GM10847 (cell line): ENCODE measurements around the gene NXPH4.

Experiments
- POLR2A ChIP-seq: IDR thresholded peaks from 2 replicates; pipeline ENCODE4 v1.6.1; 2011; ENCODE audit not compliant: insufficient read length; ENCODE audit errors: extremely low read depth

The NXPH4 gene

GRCh38 chr12:57195611-57196371 is 20.8 kb upstream of the NXPH4 start:
- TF ChIP-seq POLR2A: no peak

- TF ChIP-seq POLR2A: no peak
These were observed 20.2 kb upstream of the NXPH4 start for GRCh38 chr12:57196439-57196838.

DNA sequence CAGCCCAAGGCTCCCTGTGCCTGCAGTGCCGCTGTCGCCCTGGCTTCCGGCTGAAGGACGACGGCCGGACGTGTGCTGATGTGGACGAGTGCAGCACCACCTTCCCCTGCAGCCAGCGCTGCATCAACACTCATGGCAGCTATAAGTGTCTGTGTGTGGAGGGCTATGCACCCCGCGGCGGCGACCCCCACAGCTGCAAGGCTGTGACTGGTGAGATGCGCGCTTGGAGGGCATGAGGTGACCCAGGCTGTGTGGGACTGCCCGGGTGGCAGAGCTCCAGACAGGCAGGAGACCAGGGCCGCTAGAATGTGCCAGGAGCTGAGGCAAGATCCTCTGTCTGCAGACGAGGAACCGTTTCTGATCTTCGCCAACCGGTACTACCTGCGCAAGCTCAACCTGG is 19.6 kb upstream of the NXPH4 start:
- TF ChIP-seq POLR2A: no peak

DNA sequence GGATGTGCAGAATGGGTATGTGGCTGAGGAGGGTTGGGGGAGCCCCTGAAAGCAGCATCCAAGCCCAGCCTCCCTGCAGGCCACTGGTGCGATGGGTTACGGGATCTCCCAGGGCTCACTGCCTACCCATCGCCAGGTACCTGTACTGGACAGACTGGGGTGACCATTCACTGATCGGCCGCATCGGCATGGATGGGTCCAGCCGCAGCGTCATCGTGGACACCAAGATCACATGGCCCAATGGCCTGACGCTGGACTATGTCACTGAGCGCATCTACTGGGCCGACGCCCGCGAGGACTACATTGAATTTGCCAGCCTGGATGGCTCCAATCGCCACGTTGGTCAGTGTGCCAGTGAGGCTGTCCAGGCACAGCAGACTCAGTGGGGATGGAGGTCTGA is 18.3 kb upstream of the NXPH4 start:
- TF ChIP-seq POLR2A: no peak

- TF ChIP-seq POLR2A: no peak
These were observed 17.4 kb upstream of the NXPH4 start for GRCh38 chr12:57199191-57199590.

DNA sequence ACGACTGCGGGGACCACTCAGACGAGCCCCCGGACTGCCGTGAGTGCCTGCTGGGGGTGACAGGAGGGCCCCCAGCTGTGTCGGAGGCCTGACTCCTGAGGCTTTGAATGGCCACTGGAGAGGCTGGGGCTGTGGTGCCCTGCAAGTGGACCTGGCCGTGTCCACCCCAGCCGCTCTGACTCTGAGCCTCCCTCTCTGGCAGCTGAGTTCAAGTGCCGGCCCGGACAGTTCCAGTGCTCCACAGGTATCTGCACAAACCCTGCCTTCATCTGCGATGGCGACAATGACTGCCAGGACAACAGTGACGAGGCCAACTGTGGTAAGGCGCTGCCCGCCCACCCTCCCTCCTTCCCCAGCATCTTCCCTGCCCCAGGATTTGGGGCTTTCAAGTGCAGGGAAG is 16.1 kb upstream of the NXPH4 start:
- no peak for TF ChIP-seq POLR2A

- TF ChIP-seq POLR2A: no peak
These were observed 15.4 kb upstream of the NXPH4 start for GRCh38 chr12:57201219-57201618.

GRCh38 chr12:57201631-57202030 is 15.0 kb upstream of the NXPH4 start:
- no peak for TF ChIP-seq POLR2A

DNA sequence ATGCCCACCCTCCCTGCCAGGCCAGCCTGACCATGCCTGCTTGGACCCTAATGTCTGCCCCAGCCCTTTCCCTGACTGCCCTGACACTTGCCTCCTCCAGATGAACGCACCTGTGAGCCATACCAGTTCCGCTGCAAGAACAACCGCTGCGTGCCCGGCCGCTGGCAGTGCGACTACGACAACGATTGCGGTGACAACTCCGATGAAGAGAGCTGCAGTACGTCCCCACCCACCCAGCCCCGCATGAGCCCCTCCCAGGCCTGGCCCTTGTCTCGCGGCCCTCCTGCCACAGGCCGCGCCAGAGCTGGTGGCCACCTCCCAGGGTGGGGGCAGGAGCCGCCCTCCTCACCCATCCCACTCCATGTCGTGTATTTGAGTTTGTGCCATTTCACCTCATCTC is 14.3 kb upstream of the NXPH4 start:
- TF ChIP-seq POLR2A: no peak

GRCh38 chr12:57203201-57203600 is 13.4 kb upstream of the NXPH4 start:
- TF ChIP-seq POLR2A: no peak

DNA sequence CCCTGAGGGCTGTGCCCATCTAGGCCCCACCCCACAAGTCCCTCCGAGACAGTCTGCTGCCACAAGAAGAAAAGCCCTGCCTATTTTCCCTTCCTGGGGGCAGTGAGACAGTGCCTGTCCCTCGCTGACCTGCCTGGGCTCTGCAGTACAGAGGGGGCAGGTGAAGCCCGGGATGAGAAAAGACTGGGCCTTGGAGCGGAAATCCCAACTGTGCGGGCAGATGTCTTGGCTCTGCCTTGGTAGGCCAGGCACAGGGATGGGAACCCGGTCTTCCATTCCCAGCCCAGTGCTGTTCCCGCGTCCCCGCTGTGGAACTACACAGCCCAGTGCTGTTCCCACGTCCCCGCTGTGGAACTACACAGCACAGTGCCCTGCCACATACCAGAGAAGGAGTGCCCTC is 12.8 kb upstream of the NXPH4 start:
- no peak for TF ChIP-seq POLR2A

DNA sequence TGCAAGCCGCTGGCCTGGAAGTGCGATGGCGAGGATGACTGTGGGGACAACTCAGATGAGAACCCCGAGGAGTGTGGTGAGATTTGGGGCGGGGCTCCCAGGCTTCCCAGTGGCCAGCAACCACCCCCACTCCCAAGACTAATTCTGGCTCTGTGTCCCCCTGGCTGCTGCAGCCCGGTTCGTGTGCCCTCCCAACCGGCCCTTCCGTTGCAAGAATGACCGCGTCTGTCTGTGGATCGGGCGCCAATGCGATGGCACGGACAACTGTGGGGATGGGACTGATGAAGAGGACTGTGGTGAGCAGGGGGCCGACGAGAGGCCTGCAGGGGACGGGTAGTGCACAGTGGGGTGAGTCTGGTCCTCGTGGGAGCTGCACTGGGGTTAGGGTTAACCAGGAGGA is 12.1 kb upstream of the NXPH4 start:
- TF ChIP-seq POLR2A: no peak

- TF ChIP-seq POLR2A: no peak
These were observed 11.4 kb upstream of the NXPH4 start for GRCh38 chr12:57205186-57205585.

GRCh38 chr12:57205931-57206330 is 10.7 kb upstream of the NXPH4 start:
- TF ChIP-seq POLR2A: no peak

DNA sequence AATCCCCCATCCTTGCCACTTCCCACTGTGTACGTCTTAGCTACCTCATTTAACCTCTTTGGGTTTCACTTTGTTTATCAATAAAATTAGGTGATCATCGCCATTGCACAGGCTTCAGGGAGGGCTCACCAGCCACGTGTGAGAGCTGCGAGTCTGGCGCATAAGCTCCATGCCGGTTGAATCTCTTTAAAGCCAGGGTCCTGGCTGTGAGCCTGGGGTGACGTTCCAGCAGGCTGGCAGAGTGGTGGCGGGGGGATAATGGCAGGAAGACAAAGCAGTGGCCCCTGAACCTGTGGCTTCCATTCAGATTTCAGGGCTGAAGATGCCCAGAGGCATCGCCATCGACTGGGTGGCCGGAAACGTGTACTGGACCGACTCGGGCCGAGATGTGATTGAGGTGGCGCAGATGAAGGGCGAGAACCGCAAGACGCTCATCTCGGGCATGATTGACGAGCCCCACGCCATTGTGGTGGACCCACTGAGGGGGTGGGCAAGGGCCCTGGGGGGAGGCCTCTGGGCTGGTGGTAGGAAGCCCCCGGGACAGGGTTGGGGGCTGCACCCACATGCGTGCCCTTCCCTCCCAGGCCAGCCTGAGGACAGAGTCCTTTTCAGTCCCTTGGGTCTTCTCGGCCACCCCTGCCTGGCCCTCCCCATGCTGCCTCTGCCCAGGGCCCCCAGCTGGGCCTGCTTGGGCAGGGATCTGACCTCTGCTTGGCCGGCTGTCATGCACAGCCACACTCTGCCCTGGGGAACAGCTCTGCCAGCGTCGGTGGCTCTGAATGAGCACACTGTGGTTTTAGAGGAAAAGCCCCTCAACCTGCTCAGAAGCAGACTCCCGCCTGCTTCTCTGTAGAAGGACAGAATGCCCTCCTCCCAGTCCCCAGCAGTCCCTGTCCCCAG is 8.6 kb upstream of the NXPH4 start:
- TF ChIP-seq POLR2A: no peak

- no peak for TF ChIP-seq POLR2A
These were observed 7.8 kb upstream of the NXPH4 start for GRCh38 chr12:57208631-57209282.

- TF ChIP-seq POLR2A: no peak
These were observed 6.7 kb upstream of the NXPH4 start for GRCh38 chr12:57209916-57210315.

GRCh38 chr12:57210461-57210860 is 6.1 kb upstream of the NXPH4 start:
- TF ChIP-seq POLR2A: no peak
